Measurements from ENCODE around the gene TRAF3.

DNA sequence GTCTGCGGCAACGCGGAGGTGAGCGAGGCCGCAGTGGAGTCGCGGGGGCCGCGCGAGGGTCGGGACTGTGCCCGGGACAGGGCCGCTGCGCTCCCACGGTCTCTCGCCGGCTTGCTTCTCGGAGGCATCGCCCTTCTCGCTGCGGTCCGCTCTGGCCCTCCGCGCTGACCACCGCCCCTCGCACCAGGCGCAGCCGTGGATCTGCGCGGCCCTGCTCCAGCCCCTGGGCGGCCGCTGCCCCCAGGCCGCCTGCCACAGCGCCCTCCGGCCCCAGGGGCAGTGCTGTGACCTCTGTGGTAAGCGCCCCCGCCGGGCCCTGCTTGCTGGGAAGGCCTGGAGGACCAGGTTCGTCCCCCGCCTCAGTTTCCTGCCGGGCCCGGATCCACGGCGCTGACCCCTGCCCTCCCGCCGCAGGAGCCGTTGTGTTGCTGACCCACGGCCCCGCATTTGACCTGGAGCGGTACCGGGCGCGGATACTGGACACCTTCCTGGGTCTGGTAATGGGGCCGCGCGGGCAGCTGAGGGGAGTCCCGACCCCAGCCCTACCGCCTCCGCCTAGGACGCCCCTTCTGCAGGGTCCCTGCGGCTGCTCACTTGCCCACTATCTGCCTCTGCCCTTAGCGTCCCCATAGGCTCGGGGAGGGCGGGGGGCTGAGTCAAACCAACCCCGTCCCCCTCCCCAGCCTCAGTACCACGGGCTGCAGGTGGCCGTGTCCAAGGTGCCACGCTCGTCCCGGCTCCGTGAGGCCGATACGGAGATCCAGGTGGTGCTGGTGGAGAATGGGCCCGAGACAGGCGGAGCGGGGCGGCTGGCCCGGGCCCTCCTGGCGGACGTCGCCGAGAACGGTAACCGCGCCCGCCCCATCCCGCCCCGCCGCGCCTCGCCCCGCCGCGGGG, 152.2 kb downstream of the TRAF3 start:
- TF ChIP-seq EP300 (IDR thresholded peaks at IDR 0.05; ENCODE audit: borderline replicate concordance) (no peak), NFIC (IDR thresholded peaks at IDR 0.05) (no peak), TAF1 (IDR thresholded peaks at IDR 0.05; ENCODE audit: low read depth) (no peak)
